Endothelial cell of umbilical vein (primary cell): ENCODE data around the gene OR10R2. TPM values are rescaled to one million over a fixed set of nuclear protein-coding genes. Genes with fewer than 3 reads are reported as not detected.

Experiments
- BruUV-seq: library from RNA; stranded (reverse); fragments of 400-500 nt; replicated peaks from 2 replicates; lab custom pipeline; 2021; lab: Mats Ljungman, UMichigan
- CTCF ChIA-PET: fragments of 300-600, 350-600 bp; sonication (Branson Sonifier 250); formaldehyde crosslinking; loops from one replicate; lab custom pipeline; 2021; ENCODE audit warnings: antibody characterized with exemption, inconsistent platforms; lab: Charles Lee
- POLR2A ChIA-PET: fragments of 300-600, 350-600 bp; sonication (Branson Sonifier 250); formaldehyde crosslinking; loops from one replicate; lab custom pipeline; 2021; ENCODE audit warnings: antibody characterized with exemption, inconsistent platforms; lab: Charles Lee
- DNase-seq: peaks from one replicate; pipeline ENCODE4 v3.0.0-alpha.2; 2011; ENCODE audit warnings: low read depth, low spot score
- FAIRE-seq: peaks from 2 replicates; lab custom pipeline; 2011; peaks lifted over from hg19 to GRCh38; lab: Jason Lieb, UNC
- H2AFZ ChIP-seq: 2 replicates; pipeline ENCODE4 v1.6.0; 2012; ENCODE audit warnings: low read depth, low read length, control low read depth, inconsistent platforms
- H3K27ac ChIP-seq: 2 replicates; pipeline ENCODE4 v1.5.1; 2011; ENCODE audit warnings: low read depth, mild to moderate bottlenecking, control low read depth, low read length, moderate library complexity; ENCODE audit not compliant: insufficient read depth
- H3K27me3 ChIP-seq, 2 experiments: 2 replicates each; pipeline versions ENCODE4 v1.6.0 to v1.6.1; 2011; ENCODE audit warnings: low read length in 2 of 2, mixed read lengths in 1 of 2; ENCODE audit not compliant: control insufficient read depth in 2 of 2, insufficient read depth in 2 of 2
- H3K36me3 ChIP-seq, 2 experiments: 2 replicates in 1 of 2; 3 replicates in 1 of 2; pipeline ENCODE4 v1.5.1; 2011; ENCODE audit warnings: low read length in 2 of 2, mild to moderate bottlenecking in 1 of 2, moderate library complexity in 1 of 2; ENCODE audit not compliant: control insufficient read depth in 2 of 2, insufficient read depth in 2 of 2; ENCODE audit errors: extremely low read depth in 1 of 2
- H3K4me1 ChIP-seq: 3 replicates; pipeline ENCODE4 v1.5.1; 2011; ENCODE audit warnings: mild to moderate bottlenecking, low read length; ENCODE audit not compliant: control insufficient read depth, insufficient read depth; ENCODE audit errors: extremely low read depth
- H3K4me2 ChIP-seq: 2 replicates; pipeline ENCODE4 v1.6.1; 2011; ENCODE audit warnings: low read length, control low read depth, mixed read lengths; ENCODE audit not compliant: insufficient read depth
- H3K4me3 ChIP-seq, 3 experiments: fragments of 200-600 bp in 1 of 3; sonication (generic), shearing (Covaris generic) in 1 of 3; replicated peaks in 1 of 3; 2 replicates each; pipeline ENCODE4 v1.5.1; 2011 to 2016; ENCODE audit warnings: control low read depth in 3 of 3, low read length in 3 of 3, mild to moderate bottlenecking in 2 of 3, inconsistent platforms in 1 of 3, low read depth in 1 of 3, moderate library complexity in 1 of 3; ENCODE audit not compliant: insufficient read depth in 1 of 3
- H3K79me2 ChIP-seq: 2 replicates; pipeline ENCODE4 v1.6.0; 2012; ENCODE audit warnings: low read length, inconsistent platforms; ENCODE audit not compliant: control insufficient read depth, insufficient read depth
- H3K9ac ChIP-seq: replicated peaks from 2 replicates; pipeline ENCODE3; 2011; ENCODE audit warnings: low read length, control low read depth; ENCODE audit not compliant: insufficient read depth; ENCODE audit errors: extremely low read depth
- H3K9me1 ChIP-seq: replicated peaks from 3 replicates; pipeline ENCODE4 v1.6.0; 2011; ENCODE audit warnings: mild to moderate bottlenecking, low read length; ENCODE audit not compliant: control insufficient read depth, insufficient read depth; ENCODE audit errors: extremely low read depth
- H3K9me3 ChIP-seq: replicated peaks from 2 replicates; pipeline ENCODE4 v1.5.1; 2012; ENCODE audit warnings: low read length, inconsistent platforms; ENCODE audit not compliant: control insufficient read depth, insufficient read depth
- H4K20me1 ChIP-seq: replicated peaks from 2 replicates; pipeline ENCODE3; 2011; ENCODE audit warnings: mild to moderate bottlenecking, low read length; ENCODE audit not compliant: control insufficient read depth, insufficient read depth; ENCODE audit errors: extremely low read depth
- EZH2 ChIP-seq: IDR thresholded peaks from 2 replicates; pipeline ENCODE4 v1.6.1; 2012; ENCODE audit warnings: borderline replicate concordance, low read depth, mild to moderate bottlenecking, moderate library complexity, low read length, inconsistent platforms; ENCODE audit not compliant: severe bottlenecking
- FOS ChIP-seq: IDR thresholded peaks from 2 replicates; pipeline ENCODE4 v1.6.1; 2011; ENCODE audit warnings: mild to moderate bottlenecking, low read length, moderate library complexity, borderline replicate concordance; ENCODE audit not compliant: insufficient read depth
- GATA2 ChIP-seq: IDR thresholded peaks from 2 replicates; pipeline ENCODE4 v1.7.0; 2011; ENCODE audit warnings: low read depth, mild to moderate bottlenecking, moderate library complexity, mixed read lengths, low read length; ENCODE audit not compliant: insufficient read length, insufficient read depth
- JUN ChIP-seq: IDR thresholded peaks from 2 replicates; pipeline ENCODE4 v1.6.1; 2011; ENCODE audit warnings: borderline replicate concordance, low read depth; ENCODE audit not compliant: insufficient read length, insufficient read depth
- MYC ChIP-seq: IDR thresholded peaks from one replicate; pipeline ENCODE4 v1.6.1; 2011; ENCODE audit warnings: mild to moderate bottlenecking, low read depth, low read length
- POLR2A ChIP-seq: IDR thresholded peaks from 2 replicates; pipeline ENCODE4 v1.6.1; 2012; ENCODE audit warnings: low read depth, mild to moderate bottlenecking, control low read depth, low read length
- POLR2AphosphoS5 ChIP-seq: IDR thresholded peaks from 2 replicates; pipeline ENCODE4 v1.6.1; 2012; ENCODE audit warnings: low read depth, mild to moderate bottlenecking, control low read depth, low read length, moderate library complexity; ENCODE audit not compliant: insufficient read depth
- dilution Hi-C: fragments of 300-500 bp; cut with MboI; formaldehyde crosslinking; loops from one replicate; pipeline ENCODE4 v1.15.0; 2019; ENCODE audit warnings: low sequenced_read_pairs; ENCODE audit not compliant: extremely low pct_ligation_motif_present
- intact Hi-C: fragments of 100-400 bp; cut with micrococcal nuclease; formaldehyde crosslinking; loops from one replicate; pipeline ENCODE4 v1.10.0; 2022
- polyA plus RNA-seq, 4 experiments: library from polyadenylated mRNA; depleted of rRNA in 3 of 4; stranded (reverse) in 3 of 4; unstranded in 1 of 4; fragments of >200 nt; gene quantifications; 2 replicates each; pipeline versions ENCODE4 v1.2.1 to v1.2.3, GENCODE V29; 2011 to 2012; ENCODE audit warnings: missing spikeins in 1 of 4
- total RNA-seq: library from RNA; stranded (reverse); gene quantifications from 2 replicates; pipeline ENCODE4 v1.2.3, GENCODE V29; 2021
- TF ChIP-seq, protein P1 (sequence below), 2 donors: IDR thresholded peaks; 1 replicate in 1 of 2; 2 replicates in 1 of 2; pipeline ENCODE4 v1.5.1; 2011; ENCODE audit warnings: low read length in 2 of 2, mild to moderate bottlenecking in 2 of 2, moderate library complexity in 2 of 2, control low read depth in 1 of 2, inconsistent platforms in 1 of 2, low read depth in 1 of 2; ENCODE audit not compliant: insufficient read depth in 1 of 2; ENCODE audit errors: extremely low read depth in 1 of 2
- TF ChIP-seq, protein P2 (sequence below): IDR thresholded peaks from 2 replicates; pipeline ENCODE4 v1.6.1; 2011; ENCODE audit not compliant: insufficient read depth, insufficient read length

Gene OR10R2
- total and polyA plus RNA-seq, 2 donors (not counting 3 experiments of a cell fraction or from before 2014, with no cell fraction given) = not detected

DNA sequence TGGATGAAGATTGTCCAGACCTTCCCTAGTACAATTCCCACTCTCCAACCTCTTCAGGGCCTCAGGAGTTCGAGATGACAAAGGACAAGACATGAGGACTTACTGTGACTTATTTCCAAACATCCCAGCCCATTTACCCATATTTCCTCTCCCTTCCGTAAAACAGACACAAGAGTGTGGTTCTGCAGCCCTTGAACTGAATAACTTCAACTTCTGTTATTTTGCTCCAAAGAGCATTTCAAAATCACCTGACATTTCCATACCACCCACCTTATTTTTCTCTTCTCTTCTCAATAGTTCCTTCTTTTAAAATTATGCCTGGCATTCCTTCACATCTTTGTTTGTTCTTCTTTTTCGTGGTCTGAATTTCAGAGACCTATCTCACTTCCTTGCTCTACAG, 37.3 kb upstream of the OR10R2 start:
- TF ChIP-seq, protein P1, sequence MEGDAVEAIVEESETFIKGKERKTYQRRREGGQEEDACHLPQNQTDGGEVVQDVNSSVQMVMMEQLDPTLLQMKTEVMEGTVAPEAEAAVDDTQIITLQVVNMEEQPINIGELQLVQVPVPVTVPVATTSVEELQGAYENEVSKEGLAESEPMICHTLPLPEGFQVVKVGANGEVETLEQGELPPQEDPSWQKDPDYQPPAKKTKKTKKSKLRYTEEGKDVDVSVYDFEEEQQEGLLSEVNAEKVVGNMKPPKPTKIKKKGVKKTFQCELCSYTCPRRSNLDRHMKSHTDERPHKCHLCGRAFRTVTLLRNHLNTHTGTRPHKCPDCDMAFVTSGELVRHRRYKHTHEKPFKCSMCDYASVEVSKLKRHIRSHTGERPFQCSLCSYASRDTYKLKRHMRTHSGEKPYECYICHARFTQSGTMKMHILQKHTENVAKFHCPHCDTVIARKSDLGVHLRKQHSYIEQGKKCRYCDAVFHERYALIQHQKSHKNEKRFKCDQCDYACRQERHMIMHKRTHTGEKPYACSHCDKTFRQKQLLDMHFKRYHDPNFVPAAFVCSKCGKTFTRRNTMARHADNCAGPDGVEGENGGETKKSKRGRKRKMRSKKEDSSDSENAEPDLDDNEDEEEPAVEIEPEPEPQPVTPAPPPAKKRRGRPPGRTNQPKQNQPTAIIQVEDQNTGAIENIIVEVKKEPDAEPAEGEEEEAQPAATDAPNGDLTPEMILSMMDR (IDR thresholded peaks at IDR 0.05; ENCODE audit: extremely low read depth in 1 of 2, insufficient read depth in 1 of 2, low read depth in 1 of 2, low read length in 2 of 2) = no peak
- no peak for TF ChIP-seq MYC
- no peak for TF ChIP-seq FOS
- no peak for TF ChIP-seq GATA2
- TF ChIP-seq, protein P2, sequence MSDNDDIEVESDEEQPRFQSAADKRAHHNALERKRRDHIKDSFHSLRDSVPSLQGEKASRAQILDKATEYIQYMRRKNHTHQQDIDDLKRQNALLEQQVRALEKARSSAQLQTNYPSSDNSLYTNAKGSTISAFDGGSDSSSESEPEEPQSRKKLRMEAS = no peak
- TF ChIP-seq EZH2 = no peak
- TF ChIP-seq JUN = no peak
- no peak for TF ChIP-seq POLR2A
- TF ChIP-seq POLR2AphosphoS5 = no peak
- Histone ChIP-seq H2AFZ (no peak overlapping the region), H3K9ac (no peak overlapping the region), H3K27me3 (no peaks in the 10 kb centered on the region), H3K36me3 (no peaks in the 10 kb centered on the region), H3K27ac (no peak overlapping the region), H3K4me3 (no peak overlapping the region), H3K4me2 (no peak overlapping the region), H4K20me1 (no peaks in the 10 kb centered on the region), H3K4me1 (no peaks in the 10 kb centered on the region), H3K79me2 (no peaks in the 10 kb centered on the region), H3K9me3 (no peaks in the 10 kb centered on the region), H3K9me1 (no peaks in the 10 kb centered on the region)
- BruUV-seq = no TSS peak
- no peak for DNase-seq
- ChIA-PET CTCF (no interaction called here), POLR2A (no interaction called here)
- FAIRE-seq = no peak
- intact Hi-C loops = no loop called here
- dilution Hi-C loops = no loop called here
